SIG-M5 (cell line): ENCODE results near the gene APOL2.
"Not testable (repeated sequence)": the region's sequence is repeated elsewhere in the genome, so short reads cannot be mapped to it uniquely, and the experiment has no call there.

ENCODE experiments used
- DNase-seq: peaks from one replicate; lab custom pipeline; 2025; lab: John Stamatoyannopoulos, UW

The APOL2 gene

DNA sequence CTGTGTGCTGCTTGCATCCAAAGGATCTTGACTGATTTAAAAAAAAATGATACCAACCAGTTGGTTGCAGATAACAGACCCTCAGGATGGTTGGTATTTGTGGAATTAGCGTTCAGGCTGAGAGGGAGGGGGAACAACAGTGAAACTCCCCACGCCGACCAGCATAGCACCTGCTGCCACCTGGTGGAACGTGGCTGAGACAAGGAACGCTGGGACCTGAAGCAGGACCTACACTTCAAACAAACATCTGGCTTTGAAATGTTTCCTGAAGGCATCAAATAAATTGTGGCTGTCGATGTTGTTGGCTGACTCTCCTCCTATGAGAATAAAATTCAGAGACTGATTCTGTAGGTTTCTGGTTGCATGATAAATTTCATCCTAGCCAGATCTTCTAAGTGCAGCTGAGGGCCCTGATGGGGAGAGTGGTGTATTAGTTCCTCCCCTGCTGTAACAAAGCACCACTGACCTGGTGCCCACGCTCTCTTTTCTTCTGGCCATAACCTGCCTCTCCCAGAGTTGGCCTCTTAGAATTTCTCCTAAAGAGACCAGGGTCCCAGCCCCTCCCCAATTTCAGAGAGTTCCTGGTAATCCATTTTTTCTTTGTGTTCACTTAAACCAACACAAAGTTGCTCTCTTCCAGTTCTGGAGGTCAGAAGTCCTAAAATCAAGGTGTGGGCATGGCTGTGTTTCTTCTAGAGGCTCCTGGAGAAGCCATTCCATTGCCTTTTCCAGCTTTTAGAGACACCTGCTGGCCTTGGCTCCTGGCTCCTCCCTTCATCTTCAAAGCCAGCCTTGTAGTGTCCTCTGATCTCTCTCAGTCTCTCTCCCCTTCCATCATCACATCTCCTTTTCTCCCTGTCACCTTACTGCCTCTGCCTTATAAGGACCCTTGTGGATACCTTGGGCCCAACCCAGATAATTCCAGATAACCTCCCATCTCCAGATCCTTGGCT lies 17.3 kb downstream of the APOL2 start:
- no peak for DNase-seq

DNA sequence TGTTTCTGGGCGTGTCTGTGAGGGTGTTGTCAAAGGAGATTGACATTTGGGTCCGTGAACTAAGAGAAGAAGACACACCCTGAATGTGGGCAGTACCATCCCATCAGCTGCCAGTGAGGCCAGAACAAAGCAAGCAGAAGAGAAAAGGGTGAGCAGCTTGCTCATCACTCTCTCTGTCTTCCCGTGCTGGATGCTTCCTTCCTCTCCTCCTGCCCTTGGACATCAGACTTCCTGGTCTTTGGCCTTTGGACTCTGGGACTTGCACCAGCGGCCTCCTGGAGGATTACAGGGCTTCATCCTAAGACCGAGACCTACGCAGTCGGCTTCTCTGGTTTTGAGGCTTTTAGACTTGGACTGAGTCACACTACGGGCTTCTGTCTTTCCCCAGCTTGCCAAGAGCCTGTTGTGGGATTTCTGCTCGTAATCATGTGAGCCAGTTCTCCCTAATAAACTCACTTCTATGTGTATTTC lies 18.8 kb downstream of the APOL2 start:
- DNase-seq, result no peak

DNA sequence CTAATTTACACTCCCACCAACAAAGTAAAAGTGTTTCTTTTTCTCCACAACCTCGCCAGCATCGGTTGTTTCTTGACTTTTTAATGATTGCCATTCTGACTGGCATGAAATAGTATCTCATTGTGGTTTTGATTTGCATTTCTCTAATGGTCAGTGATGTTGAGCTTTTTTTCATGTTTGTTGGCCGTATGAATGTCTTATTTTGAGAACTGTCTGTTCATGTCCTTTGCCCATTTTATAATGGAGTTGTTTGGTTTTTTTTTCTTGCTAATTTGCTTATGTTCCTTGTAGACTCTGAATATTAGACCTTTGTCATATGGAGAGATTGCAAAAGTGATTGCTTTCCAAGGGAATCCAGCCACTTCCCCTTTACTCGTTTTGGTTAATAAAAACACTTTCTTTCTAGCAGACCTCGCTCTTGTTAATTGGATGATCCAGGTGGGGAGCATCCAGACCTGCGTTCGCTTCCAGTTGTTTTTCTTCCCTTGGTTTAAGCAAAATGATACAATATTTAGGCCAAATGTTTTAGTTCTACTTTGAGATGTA lies 20.6 kb downstream of the APOL2 start:
- no peak for DNase-seq

DNA sequence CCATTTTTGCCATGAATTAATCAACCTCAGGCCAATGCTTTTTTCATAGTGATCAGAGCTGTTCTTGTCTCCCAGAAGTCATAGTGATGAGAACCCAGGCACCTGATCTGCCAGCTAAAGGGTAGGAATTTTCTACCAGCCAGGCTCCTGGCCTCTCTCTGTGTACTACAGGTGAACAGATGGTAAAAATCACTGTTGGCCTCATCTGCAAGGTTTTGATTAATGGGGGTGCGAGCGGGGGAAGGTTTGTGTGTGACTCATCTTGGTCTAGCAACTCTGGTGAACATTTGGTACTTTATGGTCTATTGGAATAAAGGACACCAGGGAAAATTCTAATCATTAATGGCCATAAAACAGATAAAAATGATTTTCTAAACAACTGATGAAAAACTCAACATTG lies 23.3 kb downstream of the APOL2 start:
- no peak for DNase-seq

DNA sequence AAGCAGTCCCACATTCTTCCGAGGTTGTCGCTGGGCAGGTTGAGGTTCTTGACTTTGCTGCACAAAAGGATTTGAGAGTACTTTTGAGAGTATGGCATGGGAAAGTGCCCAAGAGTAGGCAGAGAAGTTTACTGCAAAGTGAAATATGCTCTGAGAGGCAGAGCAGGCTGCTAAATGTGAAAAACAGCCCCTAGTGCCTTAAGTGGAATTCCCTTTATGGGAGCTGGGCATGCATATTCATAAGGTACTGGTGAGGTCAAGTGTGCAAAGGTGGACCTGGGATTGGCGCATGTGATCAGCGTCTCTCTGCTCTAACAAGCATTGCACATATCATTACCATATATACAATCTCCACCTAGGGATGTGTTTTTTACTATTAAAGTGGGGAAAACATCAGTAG lies 25.7 kb downstream of the APOL2 start:
- DNase-seq, result no peak

DNA sequence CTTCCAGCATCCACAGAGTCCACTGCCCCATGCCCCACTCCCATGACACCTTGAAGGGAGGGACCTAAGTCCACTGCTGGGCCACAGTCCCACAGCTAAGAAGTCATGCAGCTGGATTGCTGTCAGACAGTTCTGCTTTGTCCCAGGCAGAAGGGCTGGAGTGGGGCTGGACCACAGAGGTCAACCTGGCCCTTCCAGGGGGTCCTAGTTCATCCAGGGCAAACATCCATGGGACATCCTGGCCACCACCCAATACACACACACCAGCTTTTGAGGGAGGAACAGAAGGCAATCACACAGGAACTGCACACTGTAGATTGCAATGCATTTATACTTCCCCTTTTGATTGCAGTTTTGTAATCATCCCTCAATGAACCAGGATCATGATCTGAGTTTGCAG lies 26.4 kb downstream of the APOL2 start:
- DNase-seq, result no peak

DNA sequence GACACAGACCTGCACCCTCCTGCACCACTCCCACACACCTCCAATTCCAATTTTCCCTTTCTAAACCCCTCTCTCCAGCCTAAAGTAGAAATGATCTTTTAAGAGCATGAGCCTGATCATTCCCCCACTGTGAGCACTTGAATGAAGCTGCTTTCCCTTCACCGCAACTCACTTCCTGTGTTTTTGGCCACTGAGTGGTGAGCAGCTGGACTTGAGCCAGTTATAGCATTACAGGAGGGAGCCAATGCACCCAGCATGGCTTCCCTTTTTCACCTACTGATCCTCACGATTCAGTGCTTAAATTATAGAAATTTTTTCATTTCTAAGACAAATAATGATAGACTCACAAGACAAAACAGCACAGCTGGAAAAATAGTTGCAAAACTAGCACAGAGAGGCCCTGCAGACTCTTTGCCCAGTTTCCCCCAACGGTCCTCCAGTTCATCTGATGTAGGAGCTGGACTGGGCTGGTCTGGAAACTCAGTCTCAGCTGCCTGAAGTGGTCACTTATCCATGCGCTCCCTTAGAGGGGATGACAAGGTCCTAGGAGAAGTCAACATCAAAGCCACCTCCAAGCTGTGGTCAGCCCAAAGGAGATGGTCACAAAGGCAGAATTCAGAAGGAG lies 28.0 kb downstream of the APOL2 start:
- no peak for DNase-seq

DNA sequence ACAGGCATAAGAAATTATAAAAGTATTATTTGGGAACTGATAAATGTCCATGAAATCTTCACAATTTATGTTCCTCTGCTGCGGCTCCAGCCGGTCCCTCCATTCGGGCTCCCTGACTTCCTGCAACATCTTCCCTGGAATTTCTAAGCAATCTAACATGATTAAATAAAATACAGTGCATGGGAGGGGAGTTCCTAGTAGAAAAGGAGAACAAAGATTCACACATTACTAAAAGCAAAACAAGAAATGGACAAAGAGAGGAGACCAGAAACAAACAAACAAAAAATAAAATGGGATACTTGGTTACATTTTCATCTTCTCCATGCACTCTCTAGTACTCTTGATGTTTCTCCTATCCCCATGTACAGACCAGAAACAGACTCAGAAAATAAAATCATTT lies 29.1 kb downstream of the APOL2 start:
- DNase-seq, result no peak

DNA sequence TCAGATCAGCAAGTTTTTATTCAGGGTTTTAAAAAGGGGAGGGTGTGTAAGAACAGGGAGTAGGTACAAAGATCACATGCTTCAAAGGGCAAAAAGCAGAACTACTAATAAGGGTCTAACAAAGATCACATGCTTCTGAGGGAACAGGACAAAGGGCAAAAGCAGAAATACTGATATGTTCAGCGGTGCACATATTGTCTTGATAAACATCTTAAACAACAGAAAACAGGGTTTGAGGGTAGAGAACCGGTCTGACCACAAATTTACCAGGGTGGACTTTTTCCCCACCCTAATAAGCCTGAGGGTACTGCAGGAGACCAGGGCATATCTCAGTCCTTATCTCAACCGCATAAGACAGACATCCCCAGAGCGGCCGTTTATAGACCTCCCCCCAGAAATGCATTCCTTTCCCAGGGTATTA lies 29.8 kb downstream of the APOL2 start:
- DNase-seq, result not testable (repeated sequence)

DNA sequence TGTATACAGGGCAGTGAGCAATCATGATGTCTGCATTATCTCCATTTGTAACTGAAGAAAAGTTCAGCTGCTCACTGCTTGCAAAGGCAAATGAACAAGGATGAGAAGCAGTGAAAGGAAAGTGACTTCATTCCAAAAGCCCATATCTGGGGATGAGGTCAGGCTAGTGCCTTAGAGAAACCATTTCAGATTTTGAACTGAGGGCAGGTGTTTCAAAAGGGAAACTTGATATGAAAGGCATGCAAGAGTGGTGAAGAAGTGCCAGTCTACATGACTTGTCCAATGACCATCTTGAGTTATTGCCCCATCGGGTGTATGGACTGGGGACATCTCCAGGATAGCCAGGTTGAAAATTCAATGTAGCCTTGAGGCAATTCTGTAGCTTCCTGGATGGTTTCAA lies 30.4 kb downstream of the APOL2 start:
- DNase-seq, result no peak

DNA sequence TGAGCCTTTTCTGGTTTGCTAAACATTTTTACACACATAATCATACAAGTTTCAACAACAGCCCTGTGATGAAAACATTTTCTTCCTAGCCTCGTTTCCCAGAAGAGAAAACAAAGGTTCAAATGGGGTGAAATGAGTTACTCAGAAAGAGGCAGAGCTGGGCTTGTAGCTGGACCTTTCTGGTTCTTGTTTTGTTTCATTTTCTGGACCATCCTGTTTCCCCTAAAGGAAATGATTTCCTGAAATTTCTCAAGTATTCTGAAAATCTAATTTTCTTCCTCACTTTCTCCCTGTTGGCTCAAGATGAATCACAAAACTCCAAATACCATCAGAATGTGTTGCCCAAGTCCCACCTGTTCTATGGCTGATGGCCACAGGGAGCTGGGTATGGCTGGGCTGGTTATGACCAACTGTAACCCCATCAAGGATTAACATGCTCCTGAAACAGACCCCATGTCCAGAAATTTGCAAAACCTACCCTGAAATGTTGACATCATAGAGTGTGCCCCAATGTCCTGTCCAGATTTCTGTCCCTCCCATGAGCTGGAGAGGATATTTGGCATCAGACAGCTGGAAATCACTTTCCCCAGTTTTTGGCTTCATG lies 31.1 kb downstream of the APOL2 start:
- DNase-seq, result no peak

DNA sequence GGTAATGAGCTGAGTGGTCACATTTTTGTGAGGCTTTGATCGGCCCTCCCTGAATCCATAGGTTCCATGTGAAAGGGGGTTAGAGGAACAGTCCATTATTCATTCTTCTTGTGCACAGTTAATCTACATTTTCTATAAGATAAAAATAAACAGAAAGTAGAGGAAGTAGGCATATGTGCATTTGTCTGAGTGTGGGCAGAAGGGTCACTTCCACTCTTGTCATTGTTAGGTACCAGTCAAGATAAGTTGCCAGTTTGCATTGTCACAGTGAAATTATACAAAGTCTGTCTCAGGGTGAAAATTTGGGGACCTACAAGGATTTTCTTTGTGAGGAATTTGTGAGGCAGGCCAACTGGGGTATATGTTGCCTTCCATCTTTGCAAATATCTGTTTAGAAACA lies 33.1 kb downstream of the APOL2 start:
- DNase-seq, result no peak

DNA sequence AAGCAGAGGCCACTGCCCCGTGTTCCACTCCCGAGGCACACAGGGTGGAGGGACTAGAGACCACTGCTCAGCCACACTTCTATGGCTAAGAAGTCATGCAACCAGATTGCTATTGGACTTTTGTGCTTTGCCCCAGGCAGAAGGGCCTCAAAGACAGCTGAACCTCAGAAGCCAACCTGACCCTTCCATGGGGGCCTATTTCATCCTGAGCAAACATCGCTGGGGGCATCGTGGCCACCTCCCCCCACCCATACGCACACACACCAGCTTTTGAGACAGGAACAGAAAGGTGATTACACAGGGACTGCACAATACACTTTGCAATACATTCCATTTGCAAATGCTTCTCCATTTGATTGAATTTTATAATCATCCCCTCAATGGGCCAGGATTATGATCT lies 33.8 kb downstream of the APOL2 start:
- not testable (repeated sequence) for DNase-seq

DNA sequence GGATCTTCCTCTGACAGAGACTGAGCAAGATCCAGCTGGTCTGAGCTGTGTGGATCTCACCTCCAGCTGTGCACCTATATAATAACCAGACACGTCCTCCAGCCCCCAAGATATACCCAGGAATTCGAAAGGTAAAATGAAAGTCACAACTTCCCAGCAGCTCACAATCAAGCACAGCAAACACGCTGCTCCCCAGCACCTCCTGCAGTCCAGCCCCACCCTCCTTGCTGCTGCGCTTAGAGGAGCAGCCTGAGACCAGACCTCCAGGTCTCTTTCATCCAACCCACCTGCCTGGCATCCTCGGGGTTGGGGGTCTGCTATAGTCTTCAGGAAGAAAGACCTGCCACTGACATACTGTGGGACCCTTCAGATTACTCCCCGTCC lies 34.7 kb downstream of the APOL2 start:
- no peak for DNase-seq

DNA sequence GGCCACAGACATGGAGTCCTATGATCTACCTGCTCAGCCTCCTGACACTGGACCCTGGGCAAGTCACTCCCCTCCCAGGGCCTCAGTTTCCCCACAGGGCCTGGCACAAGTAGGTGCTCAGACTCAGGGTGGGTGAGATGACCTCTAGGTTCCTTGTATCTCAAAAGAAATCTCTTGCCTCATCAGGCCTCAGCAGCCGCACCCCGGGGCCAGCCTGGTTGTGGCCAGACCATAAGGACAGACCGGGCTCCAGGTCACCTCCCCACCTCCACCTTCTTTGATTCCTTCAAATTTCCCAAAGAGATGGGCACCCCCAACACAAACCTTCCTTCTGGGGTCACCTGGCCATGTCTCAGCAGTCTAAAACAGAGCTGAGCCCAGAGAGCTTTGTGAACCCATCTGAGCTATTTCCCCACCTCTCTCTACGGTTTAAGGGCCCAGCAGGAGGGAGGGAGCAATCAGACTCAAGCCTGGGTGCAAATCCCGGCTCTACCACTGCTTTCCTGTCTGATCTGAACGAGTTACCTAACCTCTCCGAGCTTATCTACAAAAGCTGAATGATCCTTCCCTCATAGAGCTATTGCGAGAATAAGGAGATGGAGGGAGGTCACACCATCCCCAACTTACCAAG lies 35.2 kb downstream of the APOL2 start:
- no peak for DNase-seq

DNA sequence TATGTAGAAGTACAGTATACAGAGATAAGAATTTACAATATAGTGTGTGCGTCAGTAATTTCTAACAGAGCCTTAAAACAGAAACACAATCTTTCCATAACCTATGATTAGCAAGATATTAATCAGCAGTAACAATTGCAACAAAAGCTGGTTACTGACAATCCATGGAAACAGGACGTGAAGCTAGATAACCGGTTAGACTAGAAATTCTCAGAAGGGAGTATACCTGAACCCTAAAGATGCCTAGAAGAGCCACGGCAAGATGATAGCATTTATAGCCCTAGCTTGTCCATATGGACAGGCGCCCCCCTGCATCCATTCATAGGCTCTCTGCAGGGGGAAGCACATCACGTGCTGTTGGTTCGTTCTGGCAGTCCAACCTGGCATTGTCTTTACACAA lies 35.9 kb downstream of the APOL2 start:
- DNase-seq, result not testable (repeated sequence)

DNA sequence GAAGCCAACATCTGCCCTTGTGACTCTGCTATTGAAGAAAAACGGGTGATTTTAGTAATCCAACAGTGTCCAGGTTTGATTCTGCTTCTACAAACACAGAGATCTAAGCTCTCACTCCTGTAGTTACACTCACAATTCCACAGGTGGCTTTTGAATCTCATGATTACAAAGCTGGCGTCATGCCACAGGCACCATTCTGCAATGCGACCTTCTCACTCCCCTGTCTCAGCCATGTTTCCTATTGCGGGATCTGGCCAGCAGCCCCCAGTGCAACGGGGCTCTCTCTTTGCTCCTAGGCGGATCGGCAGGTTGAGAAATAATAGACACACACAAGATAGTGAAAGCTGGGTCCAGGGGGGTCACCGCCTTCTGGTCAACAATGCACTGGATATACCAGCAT lies 36.4 kb downstream of the APOL2 start:
- DNase-seq, result not testable (repeated sequence)

DNA sequence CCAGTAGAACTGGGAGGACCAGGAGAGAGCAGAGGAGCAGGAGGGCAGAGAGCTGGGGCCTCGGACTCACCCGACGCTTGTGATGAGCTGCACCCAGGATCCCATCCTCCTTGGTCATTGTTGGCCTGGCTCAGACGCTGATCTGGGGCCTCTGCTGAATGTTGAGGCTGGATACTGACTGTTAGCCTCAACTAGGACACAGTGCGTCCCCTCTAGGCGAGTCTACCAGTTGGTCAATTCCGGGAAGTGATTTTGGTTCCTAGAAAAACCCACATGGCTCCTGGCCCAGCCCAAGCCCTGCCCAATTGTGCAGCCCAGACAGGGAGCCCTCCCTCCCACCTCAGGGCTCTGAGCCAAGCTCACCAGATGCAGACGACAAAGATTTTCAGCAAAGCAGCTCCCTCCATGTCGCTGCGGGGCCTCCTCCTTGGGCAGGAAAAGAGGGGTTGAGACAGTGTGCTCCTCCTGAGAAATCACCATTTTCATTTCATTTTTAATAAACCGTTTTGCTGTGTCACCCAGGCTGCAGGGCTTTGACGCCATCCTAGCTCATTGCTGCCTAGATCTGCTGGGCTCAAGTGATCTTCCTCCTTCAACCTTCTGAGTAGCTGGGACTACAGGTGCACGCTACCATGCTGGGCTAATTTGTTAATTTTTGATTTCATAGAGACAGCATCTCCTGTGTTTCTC lies 37.6 kb downstream of the APOL2 start, which contains the start of gene APOL4:
Gene APOL4, minus strand, starts transcription at position 180 of the 690 bp plus-strand sequence. Its CDS starts 75 bp downstream, at position 105.
- no peak for DNase-seq

DNA sequence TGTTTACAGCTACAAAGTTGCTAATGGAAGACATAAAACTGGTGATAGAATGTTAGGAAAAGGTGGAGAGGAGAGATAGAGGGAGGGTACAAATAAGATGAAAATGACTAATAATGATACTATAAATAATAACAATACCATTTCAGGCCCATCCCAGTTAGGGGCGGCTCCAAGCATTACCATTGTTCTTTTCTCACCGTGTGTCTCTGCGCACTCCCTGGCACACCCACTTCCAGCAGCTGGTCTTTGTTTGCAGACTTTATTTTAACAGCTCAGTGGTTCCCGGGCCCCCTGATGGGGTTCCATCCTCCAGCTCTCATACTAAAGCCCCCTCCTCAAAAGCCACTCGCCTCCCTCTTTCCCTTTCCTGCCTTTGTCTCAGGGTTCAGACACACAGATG lies 38.3 kb downstream of the APOL2 start:
- not testable (repeated sequence) for DNase-seq

DNA sequence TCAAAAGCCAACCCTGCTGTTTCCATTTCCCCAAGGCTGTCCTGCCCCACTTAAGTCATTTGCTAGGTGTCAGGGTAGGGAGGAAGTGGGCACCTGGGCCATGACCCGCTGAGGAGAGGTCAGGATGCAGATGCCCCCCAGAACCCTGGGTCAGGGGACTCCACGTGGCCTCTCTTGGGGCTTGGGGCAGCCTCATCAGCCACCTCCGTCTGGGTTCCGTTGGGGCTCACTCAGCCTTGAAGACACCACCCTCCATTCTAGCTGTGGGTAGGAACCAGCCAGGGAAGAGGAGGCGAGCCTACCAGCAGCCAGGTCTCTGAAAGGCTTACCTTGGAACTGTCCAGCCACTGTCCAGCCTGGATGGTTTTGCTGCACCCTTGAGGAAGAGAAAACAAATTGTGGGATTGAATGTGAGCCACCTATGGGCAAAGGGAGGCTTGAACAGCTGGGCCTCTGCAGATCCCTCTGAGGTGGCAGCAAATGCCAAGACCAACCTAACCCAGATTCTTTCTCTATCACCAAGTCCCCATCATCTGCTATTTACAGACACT lies 40.3 kb downstream of the APOL2 start:
- no peak for DNase-seq

DNA sequence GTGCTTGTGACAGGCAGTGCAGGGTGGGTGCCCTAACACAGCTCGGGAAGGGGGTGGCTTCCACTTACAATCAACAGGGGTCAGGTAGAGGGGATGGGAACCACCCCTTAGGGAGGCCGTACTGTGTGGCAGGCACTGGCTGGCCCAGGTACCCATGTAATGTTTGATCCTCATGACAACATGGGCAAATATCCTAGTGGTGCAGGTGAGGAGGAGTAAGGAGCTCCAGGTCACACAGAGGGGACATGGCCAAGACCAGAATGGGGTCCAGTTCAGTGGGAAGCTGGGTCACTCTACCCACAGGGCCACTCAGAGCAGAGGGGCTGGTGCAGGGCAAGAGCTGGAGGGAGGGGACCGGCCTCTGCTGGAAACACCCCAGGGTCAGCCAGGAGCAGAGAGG lies 40.8 kb downstream of the APOL2 start:
- no peak for DNase-seq
